ENCODE measurements around the gene RNASEH2B. TPM values are rescaled to one million over a fixed set of nuclear protein-coding genes. Genes with fewer than 3 reads are reported as not detected.

The RNASEH2B gene
- total RNA-seq, 1 donor from 2014 or later = 22.3 TPM

GRCh38 chr13:50995854-50996253 lies 86.3 kb downstream of the RNASEH2B start:
- TF ChIP-seq, protein P1, sequence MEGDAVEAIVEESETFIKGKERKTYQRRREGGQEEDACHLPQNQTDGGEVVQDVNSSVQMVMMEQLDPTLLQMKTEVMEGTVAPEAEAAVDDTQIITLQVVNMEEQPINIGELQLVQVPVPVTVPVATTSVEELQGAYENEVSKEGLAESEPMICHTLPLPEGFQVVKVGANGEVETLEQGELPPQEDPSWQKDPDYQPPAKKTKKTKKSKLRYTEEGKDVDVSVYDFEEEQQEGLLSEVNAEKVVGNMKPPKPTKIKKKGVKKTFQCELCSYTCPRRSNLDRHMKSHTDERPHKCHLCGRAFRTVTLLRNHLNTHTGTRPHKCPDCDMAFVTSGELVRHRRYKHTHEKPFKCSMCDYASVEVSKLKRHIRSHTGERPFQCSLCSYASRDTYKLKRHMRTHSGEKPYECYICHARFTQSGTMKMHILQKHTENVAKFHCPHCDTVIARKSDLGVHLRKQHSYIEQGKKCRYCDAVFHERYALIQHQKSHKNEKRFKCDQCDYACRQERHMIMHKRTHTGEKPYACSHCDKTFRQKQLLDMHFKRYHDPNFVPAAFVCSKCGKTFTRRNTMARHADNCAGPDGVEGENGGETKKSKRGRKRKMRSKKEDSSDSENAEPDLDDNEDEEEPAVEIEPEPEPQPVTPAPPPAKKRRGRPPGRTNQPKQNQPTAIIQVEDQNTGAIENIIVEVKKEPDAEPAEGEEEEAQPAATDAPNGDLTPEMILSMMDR (IDR thresholded peaks at IDR 0.05) = no peak
- DNase-seq (ENCODE audit: low spot score) = no peak
- no peak overlapping the region for H3K4me3 Mint-ChIP-seq (ENCODE audit: unreplicated experiment)
- peaks cover 10% of the 10 kb centered on the region for H3K4me1 Mint-ChIP-seq (ENCODE audit: low read depth)
- no peaks in the 10 kb centered on the region for H3K27me3 Mint-ChIP-seq (ENCODE audit: low read depth)
- no peaks in the 10 kb centered on the region for H3K9me3 Mint-ChIP-seq (ENCODE audit: low read depth)
- H3K27ac Mint-ChIP-seq (ENCODE audit: unreplicated experiment) = no peak overlapping the region
- H3K36me3 Mint-ChIP-seq (ENCODE audit: low read depth) = no peaks in the 10 kb centered on the region

GRCh38 chr13:50998326-50998725 lies 88.7 kb downstream of the RNASEH2B start:
- H3K4me3 Mint-ChIP-seq (ENCODE audit: unreplicated experiment) = no peak overlapping the region
- H3K9me3 Mint-ChIP-seq (ENCODE audit: low read depth) = no peaks in the 10 kb centered on the region
- DNase-seq (ENCODE audit: low spot score) = no peak
- peaks cover 5% of the 10 kb centered on the region for H3K27me3 Mint-ChIP-seq (ENCODE audit: low read depth)
- H3K4me1 Mint-ChIP-seq (ENCODE audit: low read depth) = peaks cover 7% of the 10 kb centered on the region
- no peak overlapping the region for H3K27ac Mint-ChIP-seq (ENCODE audit: unreplicated experiment)
- TF ChIP-seq, protein P1 (IDR thresholded peaks at IDR 0.05) = no peak
- no peaks in the 10 kb centered on the region for H3K36me3 Mint-ChIP-seq (ENCODE audit: low read depth)

DNA sequence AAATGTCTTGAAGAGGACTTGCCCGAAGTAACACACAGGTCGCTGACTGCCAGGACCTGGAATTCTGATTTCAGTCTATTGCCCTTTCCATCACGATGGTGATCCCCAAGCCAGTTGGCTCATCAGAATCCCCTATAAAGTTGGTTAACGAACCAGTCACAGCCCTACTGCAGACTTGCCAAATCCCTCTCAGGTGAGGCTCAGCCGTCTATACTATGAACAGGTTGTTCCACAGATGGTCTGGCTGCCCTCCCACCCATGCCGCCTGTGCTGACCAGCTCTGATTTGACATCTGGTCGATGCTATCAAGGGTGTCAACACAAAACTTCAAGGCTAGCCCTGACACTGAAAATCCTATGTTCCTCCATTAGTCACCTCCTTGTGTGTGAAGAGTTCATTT lies 90.0 kb downstream of the RNASEH2B start:
- TF ChIP-seq, protein P1 (IDR thresholded peaks at IDR 0.05) = no peak
- H3K27ac Mint-ChIP-seq (ENCODE audit: unreplicated experiment) = no peak overlapping the region
- peaks cover 11% of the 10 kb centered on the region for H3K27me3 Mint-ChIP-seq (ENCODE audit: low read depth)
- H3K9me3 Mint-ChIP-seq (ENCODE audit: low read depth) = no peaks in the 10 kb centered on the region
- no peaks in the 10 kb centered on the region for H3K36me3 Mint-ChIP-seq (ENCODE audit: low read depth)
- no peak overlapping the region for H3K4me3 Mint-ChIP-seq (ENCODE audit: unreplicated experiment)
- no peak for DNase-seq (ENCODE audit: low spot score)
- H3K4me1 Mint-ChIP-seq (ENCODE audit: low read depth) = no peaks in the 10 kb centered on the region

DNA sequence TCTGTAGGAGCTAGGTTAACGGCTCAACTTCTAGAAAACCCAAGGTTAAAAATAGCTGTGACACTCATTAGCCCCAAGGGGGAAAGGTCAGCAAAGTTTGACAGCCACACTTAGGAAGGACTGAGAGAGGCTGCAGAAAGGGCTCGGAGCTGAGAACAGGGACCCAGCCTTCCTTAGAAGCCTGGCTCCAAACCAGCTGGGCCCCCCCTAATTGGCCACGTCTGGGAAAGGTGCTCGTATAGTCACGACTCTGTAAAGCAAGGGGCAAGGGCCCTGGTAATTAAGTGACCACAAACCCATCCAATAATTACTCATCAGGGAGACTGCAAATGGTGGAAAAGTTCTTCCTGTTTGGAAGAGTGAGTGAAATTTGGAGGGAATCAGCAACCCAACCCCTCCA lies 90.5 kb downstream of the RNASEH2B start:
- H3K27ac Mint-ChIP-seq (ENCODE audit: unreplicated experiment) = no peak overlapping the region
- H3K4me3 Mint-ChIP-seq (ENCODE audit: unreplicated experiment) = no peak overlapping the region
- DNase-seq (ENCODE audit: low spot score) = no peak
- no peaks in the 10 kb centered on the region for H3K4me1 Mint-ChIP-seq (ENCODE audit: low read depth)
- no peaks in the 10 kb centered on the region for H3K36me3 Mint-ChIP-seq (ENCODE audit: low read depth)
- H3K27me3 Mint-ChIP-seq (ENCODE audit: low read depth) = peaks cover 11% of the 10 kb centered on the region
- H3K9me3 Mint-ChIP-seq (ENCODE audit: low read depth) = no peaks in the 10 kb centered on the region
- TF ChIP-seq, protein P1 (IDR thresholded peaks at IDR 0.05) = no peak

DNA sequence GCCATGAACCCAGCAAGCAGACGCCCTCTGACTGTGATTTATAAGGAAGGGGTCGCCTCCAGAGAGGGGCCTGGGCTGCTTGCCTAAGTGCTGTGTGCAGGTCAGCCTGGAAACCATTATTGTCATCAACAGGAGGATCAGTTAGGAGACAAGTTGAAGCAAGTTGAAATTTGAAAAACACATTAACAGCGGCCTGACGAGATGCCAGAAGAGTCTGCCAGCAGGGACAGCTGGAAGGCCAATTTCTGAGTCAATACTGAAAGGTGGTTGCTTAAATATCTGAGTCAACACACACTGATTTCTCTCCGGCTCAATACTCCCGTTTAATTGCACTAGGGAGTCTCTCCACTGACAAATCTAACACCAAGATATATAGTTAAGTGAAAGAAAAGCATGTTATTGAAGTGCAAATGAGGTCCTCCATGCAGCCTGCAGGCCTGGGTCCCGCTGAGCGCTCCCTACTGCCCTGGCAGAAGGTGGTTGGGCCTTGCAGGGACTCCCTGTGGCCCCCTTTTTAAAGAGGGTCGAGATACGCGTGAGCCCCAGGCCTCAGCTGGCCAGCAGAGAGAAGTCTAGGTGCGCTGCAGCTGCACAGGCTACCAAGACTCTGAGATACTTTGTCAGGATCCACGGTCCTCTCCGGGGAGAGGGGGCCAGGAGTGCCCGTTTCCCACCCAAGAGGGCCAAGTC lies 91.1 kb downstream of the RNASEH2B start:
- Mint-ChIP-seq H3K4me3 (ENCODE audit: unreplicated experiment) (no peak overlapping the region), H3K9me3 (ENCODE audit: low read depth) (no peaks in the 10 kb centered on the region), H3K36me3 (ENCODE audit: low read depth) (no peaks in the 10 kb centered on the region), H3K27me3 (ENCODE audit: low read depth) (peaks cover 11% of the 10 kb centered on the region), H3K4me1 (ENCODE audit: low read depth) (no peaks in the 10 kb centered on the region), H3K27ac (ENCODE audit: unreplicated experiment) (no peak overlapping the region)
- no peak for DNase-seq (ENCODE audit: low spot score)
- TF ChIP-seq, protein P1 (IDR thresholded peaks at IDR 0.05) = no peak
